KMS-11 (cell line): ENCODE data around the gene LUZP1.

Source experiments
- H2AFZ ChIP-seq: fragments of 200-600 bp; sonication (generic); 2 replicates; pipeline ENCODE4 v1.6.1; 2016; ENCODE audit warnings: antibody characterized with exemption, mixed run types, low read depth
- H3K27ac ChIP-seq: fragments of 200-600 bp; sonication (generic); 2 replicates; pipeline ENCODE4 v1.6.1; 2016; ENCODE audit warnings: mild to moderate bottlenecking, mixed run types
- H3K27me3 ChIP-seq: fragments of 200-600 bp; sonication (generic); 2 replicates; pipeline ENCODE4 v1.6.1; 2017; ENCODE audit warnings: mild to moderate bottlenecking, low read depth, mixed run types, moderate library complexity; ENCODE audit not compliant: insufficient read depth
- H3K36me3 ChIP-seq: fragments of 200-600 bp; sonication (generic); 2 replicates; pipeline ENCODE4 v1.6.1; 2017; ENCODE audit warnings: mild to moderate bottlenecking, mixed run types; ENCODE audit not compliant: insufficient read depth
- H3K4me1 ChIP-seq: fragments of 200-600 bp; sonication (generic); 2 replicates; pipeline ENCODE4 v1.6.1; 2016; ENCODE audit warnings: mild to moderate bottlenecking, low read depth, mixed run types; ENCODE audit not compliant: poor library complexity, severe bottlenecking
- H3K4me2 ChIP-seq: fragments of 200-600 bp; sonication (generic); 2 replicates; pipeline ENCODE4 v1.7.0; 2016; ENCODE audit warnings: mild to moderate bottlenecking, mixed run types
- H3K4me3 ChIP-seq: fragments of 200-600 bp; sonication (generic); IDR thresholded peaks from 2 replicates; pipeline ENCODE4 v1.6.1; 2017; ENCODE audit warnings: low read depth, low read length, mixed read lengths; ENCODE audit not compliant: insufficient read depth
- H3K79me2 ChIP-seq: fragments of 200-600 bp; sonication (generic); 2 replicates; pipeline ENCODE4 v1.6.1; 2016; ENCODE audit warnings: low read depth, mixed run types; ENCODE audit not compliant: insufficient read depth
- H3K9ac ChIP-seq: fragments of 200-600 bp; sonication (generic); 2 replicates; pipeline ENCODE4 v1.6.1; 2016; ENCODE audit warnings: mild to moderate bottlenecking, mixed run types
- H4K20me1 ChIP-seq: fragments of 200-600 bp; sonication (generic); 2 replicates; pipeline ENCODE4 v1.6.1; 2016; ENCODE audit warnings: mild to moderate bottlenecking, mixed run types; ENCODE audit not compliant: insufficient read depth
- TF ChIP-seq, protein P1 (sequence below): fragments of 200-600 bp; sonication (generic); conservative IDR thresholded peaks from 2 replicates; pipeline ENCODE4 v1.6.1; 2017; ENCODE audit warnings: low read depth, mild to moderate bottlenecking, antibody characterized with exemption, low read length, moderate library complexity, mixed read lengths

The LUZP1 gene

DNA sequence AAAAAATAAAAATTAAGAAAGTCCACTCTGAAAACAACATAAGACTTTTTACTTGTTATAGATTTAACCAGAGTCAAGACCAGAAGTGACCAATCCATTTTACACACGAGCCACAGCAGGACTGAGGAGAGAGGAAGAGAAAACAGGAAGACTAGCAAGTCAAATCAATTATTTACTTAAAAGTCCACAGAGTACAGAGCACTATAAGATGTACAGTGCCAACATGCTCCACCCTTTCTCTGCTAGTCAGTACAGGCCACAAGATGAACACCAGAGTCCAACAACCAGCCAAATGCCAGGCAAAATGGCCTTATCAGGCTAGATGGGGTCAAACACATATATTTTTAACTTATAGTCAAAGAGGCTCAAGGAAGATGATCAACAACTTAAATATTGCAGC lies 19.5 kb downstream of the LUZP1 start:
- TF ChIP-seq, protein P1, sequence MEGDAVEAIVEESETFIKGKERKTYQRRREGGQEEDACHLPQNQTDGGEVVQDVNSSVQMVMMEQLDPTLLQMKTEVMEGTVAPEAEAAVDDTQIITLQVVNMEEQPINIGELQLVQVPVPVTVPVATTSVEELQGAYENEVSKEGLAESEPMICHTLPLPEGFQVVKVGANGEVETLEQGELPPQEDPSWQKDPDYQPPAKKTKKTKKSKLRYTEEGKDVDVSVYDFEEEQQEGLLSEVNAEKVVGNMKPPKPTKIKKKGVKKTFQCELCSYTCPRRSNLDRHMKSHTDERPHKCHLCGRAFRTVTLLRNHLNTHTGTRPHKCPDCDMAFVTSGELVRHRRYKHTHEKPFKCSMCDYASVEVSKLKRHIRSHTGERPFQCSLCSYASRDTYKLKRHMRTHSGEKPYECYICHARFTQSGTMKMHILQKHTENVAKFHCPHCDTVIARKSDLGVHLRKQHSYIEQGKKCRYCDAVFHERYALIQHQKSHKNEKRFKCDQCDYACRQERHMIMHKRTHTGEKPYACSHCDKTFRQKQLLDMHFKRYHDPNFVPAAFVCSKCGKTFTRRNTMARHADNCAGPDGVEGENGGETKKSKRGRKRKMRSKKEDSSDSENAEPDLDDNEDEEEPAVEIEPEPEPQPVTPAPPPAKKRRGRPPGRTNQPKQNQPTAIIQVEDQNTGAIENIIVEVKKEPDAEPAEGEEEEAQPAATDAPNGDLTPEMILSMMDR, result no peak
- Histone ChIP-seq H3K27me3 (no peaks in the 10 kb centered on the region), H3K4me3 (no peak overlapping the region), H3K9ac (no peak overlapping the region), H4K20me1 (no peaks in the 10 kb centered on the region), H2AFZ (no peak overlapping the region), H3K4me1 (no peaks in the 10 kb centered on the region), H3K4me2 (no peak overlapping the region), H3K36me3 (no peaks in the 10 kb centered on the region), H3K27ac (no peak overlapping the region), H3K79me2 (peaks cover 14% of the 10 kb centered on the region; the same call in 1 of the 2 replicates)

DNA sequence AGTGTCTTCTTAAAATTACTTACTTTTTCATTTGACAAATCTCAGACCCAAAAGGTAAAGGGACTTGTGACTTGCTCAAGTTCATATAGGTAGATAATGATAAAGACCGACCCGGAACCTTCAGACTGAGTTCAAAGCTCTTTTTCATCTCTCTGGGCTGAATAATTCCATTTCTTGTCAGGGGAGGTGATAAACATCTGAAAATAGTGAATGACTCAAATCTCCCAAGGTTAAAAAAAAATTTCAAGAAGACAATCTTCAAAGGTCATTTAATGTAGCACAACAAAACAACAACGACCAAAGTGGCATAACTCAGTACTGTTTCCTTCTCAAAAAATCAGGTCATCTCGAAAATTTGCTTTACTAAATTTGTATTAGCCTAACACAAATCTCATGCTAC lies 20.6 kb downstream of the LUZP1 start:
- H3K4me1 ChIP-seq, result no peaks in the 10 kb centered on the region
- no peak overlapping the region for H3K4me3 ChIP-seq
- H3K27me3 ChIP-seq, result no peaks in the 10 kb centered on the region
- H4K20me1 ChIP-seq, result no peaks in the 10 kb centered on the region
- no peaks in the 10 kb centered on the region for H3K36me3 ChIP-seq
- H3K4me2 ChIP-seq, result no peak overlapping the region
- TF ChIP-seq, protein P1, result no peak
- H3K9ac ChIP-seq, result no peak overlapping the region
- H2AFZ ChIP-seq, result no peak overlapping the region
- H3K27ac ChIP-seq, result no peak overlapping the region
- peaks cover 14% of the 10 kb centered on the region; the same call in 1 of the 2 replicates for H3K79me2 ChIP-seq

DNA sequence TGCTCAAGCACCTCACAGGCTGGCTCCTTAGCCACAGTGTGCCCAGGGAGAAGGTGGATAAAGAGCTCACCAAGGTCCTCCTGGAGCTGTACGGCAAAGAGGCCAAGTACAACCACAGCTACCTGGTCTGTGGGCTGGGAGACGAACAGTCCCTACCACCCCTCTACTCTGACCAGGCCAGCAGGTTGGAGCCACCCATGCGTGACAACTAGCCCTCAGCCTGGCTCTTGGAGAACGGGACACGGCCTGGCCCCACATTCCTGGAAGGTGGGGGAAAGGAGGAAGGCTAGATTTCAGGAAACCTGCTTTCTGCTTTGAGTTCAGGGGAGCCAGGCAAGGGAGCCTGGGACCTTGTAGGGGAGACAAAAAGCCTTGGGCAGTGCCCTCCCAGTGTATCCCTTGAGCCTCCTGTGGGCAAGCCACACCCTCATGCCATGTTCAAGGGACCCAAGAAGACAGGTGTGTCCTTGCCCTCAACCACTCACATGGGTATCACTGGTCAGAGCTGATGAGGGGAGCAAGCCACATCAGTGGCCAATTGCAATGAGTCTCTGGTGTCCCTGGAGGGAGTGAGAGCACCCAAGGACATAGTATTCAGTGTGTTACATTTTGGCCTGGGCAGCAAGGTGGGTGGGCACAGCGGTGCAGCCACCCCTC lies 27.6 kb downstream of the LUZP1 start:
- no peaks in the 10 kb centered on the region for H4K20me1 ChIP-seq

DNA sequence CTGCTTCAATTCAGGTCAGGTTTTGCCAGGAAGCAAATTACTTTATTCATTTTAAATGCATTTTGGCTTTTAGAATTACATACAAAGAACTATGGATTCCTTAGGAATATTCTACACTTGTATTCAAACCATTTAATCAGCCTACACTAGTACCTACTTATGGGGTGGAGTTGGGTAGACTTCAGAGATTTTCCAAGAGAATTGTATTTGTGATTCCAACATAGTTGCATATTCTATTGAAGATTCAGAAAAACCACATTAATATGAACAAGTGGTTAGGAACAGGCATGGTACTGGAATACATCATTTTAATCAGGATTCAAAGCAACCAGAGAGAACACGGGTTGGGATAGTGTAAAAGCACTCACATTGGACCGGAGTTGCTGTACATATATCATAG lies 33.4 kb downstream of the LUZP1 start:
- Histone ChIP-seq H3K4me2 (no peak overlapping the region), H4K20me1 (no peaks in the 10 kb centered on the region), H3K4me3 (no peak overlapping the region), H2AFZ (no peak overlapping the region), H3K27ac (no peak overlapping the region), H3K79me2 (no peaks in the 10 kb centered on the region; the same call in 1 of the 2 replicates), H3K36me3 (no peaks in the 10 kb centered on the region), H3K27me3 (no peaks in the 10 kb centered on the region), H3K4me1 (no peaks in the 10 kb centered on the region), H3K9ac (no peak overlapping the region)
- TF ChIP-seq, protein P1, result no peak

More for the DNA sequence above, 27.6 kb downstream of the LUZP1 start:
- Histone ChIP-seq H3K79me2 (no peaks in the 10 kb centered on the region; the same call in 1 of the 2 replicates), H3K4me2 (no peak overlapping the region), H3K9ac (no peak overlapping the region), H3K36me3 (no peaks in the 10 kb centered on the region), H3K4me3 (no peak overlapping the region), H3K4me1 (no peaks in the 10 kb centered on the region), H3K27me3 (no peaks in the 10 kb centered on the region), H2AFZ (no peak overlapping the region), H3K27ac (no peak overlapping the region)
- TF ChIP-seq, protein P1, result no peak
